ENCODE data around the gene GAPT. TPM values are rescaled to one million over a fixed set of nuclear protein-coding genes. Genes with fewer than 3 reads are reported as not detected.

The GAPT gene
- total RNA-seq, 4 donors from 2014 or later, result 0.80 to 3.3 (median 1.2) TPM; not detected in 1

GRCh38 chr5:58505502-58505901 is 14.3 kb downstream of the GAPT start:
- no peak overlapping the region for H3K4me3 ChIP-seq
- TF ChIP-seq POLR2AphosphoS5 (IDR thresholded peaks at IDR 0.05) (no peak), POLR2A (IDR thresholded peaks at IDR 0.05; ENCODE audit: low read depth) (no peak), EP300 (IDR thresholded peaks at IDR 0.05) (no peak), CTCF (IDR thresholded peaks at IDR 0.05) (no peak)
- no peak overlapping the region for H3K27ac ChIP-seq (replicated peaks in 1 of 4)
- intact Hi-C loops (cut with DNase I), result no loop called here
- H3K27me3 ChIP-seq, result no peaks in the 10 kb centered on the region
- 92% methylated on average over 3 of the region's 3 CpGs for WGBS
- H3K36me3 ChIP-seq, result no peaks in the 10 kb centered on the region
- no peaks in the 10 kb centered on the region for H3K4me1 ChIP-seq
- no peak for DNase-seq (ENCODE audit: extremely low spot score)
- H3K9me3 ChIP-seq, result no peaks in the 10 kb centered on the region

- no peak for TF ChIP-seq EP300 (IDR thresholded peaks at IDR 0.05)
- no peak for TF ChIP-seq CTCF (IDR thresholded peaks at IDR 0.05)
- no peak for TF ChIP-seq POLR2A (IDR thresholded peaks at IDR 0.05; ENCODE audit: low read depth)
- TF ChIP-seq POLR2AphosphoS5 (IDR thresholded peaks at IDR 0.05), result no peak
- Histone ChIP-seq H3K36me3 (no peaks in the 10 kb centered on the region), H3K27ac (replicated peaks in 1 of 4) (no peak overlapping the region), H3K9me3 (no peaks in the 10 kb centered on the region), H3K4me3 (no peak overlapping the region), H3K4me1 (no peaks in the 10 kb centered on the region), H3K27me3 (no peaks in the 10 kb centered on the region)
- 68% methylated on average over 2 of the region's 2 CpGs for WGBS
- DNase-seq (ENCODE audit: extremely low spot score), result no peak
- intact Hi-C loops (cut with DNase I), result no loop called here
These were observed 14.9 kb downstream of the GAPT start for GRCh38 chr5:58505971-58506640.

- H3K36me3 ChIP-seq, result no peaks in the 10 kb centered on the region
- no peak for DNase-seq (ENCODE audit: extremely low spot score)
- no peaks in the 10 kb centered on the region for H3K4me1 ChIP-seq
- H3K27ac ChIP-seq (replicated peaks in 1 of 4), result no peak overlapping the region
- H3K9me3 ChIP-seq, result no peaks in the 10 kb centered on the region
- no peaks in the 10 kb centered on the region for H3K27me3 ChIP-seq
- no peak overlapping the region for H3K4me3 ChIP-seq
- 65% methylated on average over 4 of the region's 4 CpGs for WGBS
- TF ChIP-seq POLR2A (IDR thresholded peaks at IDR 0.05; ENCODE audit: low read depth) (no peak), CTCF (IDR thresholded peaks at IDR 0.05) (no peak), POLR2AphosphoS5 (IDR thresholded peaks at IDR 0.05) (no peak), EP300 (IDR thresholded peaks at IDR 0.05) (no peak)
- intact Hi-C loops (cut with DNase I), result no loop called here
These were observed 16.5 kb downstream of the GAPT start for GRCh38 chr5:58507715-58508114.

GRCh38 chr5:58517198-58517597 is 26.0 kb downstream of the GAPT start:
- peaks cover 0 to 39% (median 22%) of the 10 kb centered on the region in 4 donors for H3K9me3 ChIP-seq
- intact Hi-C loops (cut with DNase I), result no loop called here

More at GRCh38 chr5:58517198-58517597, 26.0 kb downstream of the GAPT start:
- Histone ChIP-seq H3K27me3 (peaks cover 0 to 4% (median 0%) of the 10 kb centered on the region in 4 donors), H3K4me3 (no peak overlapping the region), H3K36me3 (no peaks in the 10 kb centered on the region), H3K4me1 (no peaks in the 10 kb centered on the region), H3K27ac (replicated peaks in 1 of 4) (no peak overlapping the region)
- DNase-seq (ENCODE audit: extremely low spot score), result no peak
- no peak for TF ChIP-seq CTCF (IDR thresholded peaks at IDR 0.05)
- TF ChIP-seq EP300 (IDR thresholded peaks at IDR 0.05), result no peak
- no peak for TF ChIP-seq POLR2AphosphoS5 (IDR thresholded peaks at IDR 0.05)
- no peak for TF ChIP-seq POLR2A (IDR thresholded peaks at IDR 0.05; ENCODE audit: low read depth)
